Activated T-cell treated with anti-CD3 and anti-CD28 coated beads for 48 hours (primary cell): ENCODE data around the gene FUT6.
"Not testable (repeated sequence)": the region's sequence is repeated elsewhere in the genome, so short reads cannot be mapped to it uniquely, and the experiment has no call there.

Experiments used
- DNase-seq: peaks from one replicate; pipeline ENCODE4 v3.0.0-alpha.2; 2020; ENCODE audit warnings: low read depth

FUT6 gene

GRCh38 chr19:5857203-5858081 lies 17.9 kb upstream of the FUT6 start:
- no peak for DNase-seq

GRCh38 chr19:5855151-5855550 lies 15.6 kb upstream of the FUT6 start:
- not testable (repeated sequence) for DNase-seq

GRCh38 chr19:5854121-5854520 lies 14.6 kb upstream of the FUT6 start:
- not testable (repeated sequence) for DNase-seq

- DNase-seq, result no peak
These were observed 11.8 kb upstream of the FUT6 start, which contains the start of gene FUT3 for GRCh38 chr19:5851302-5851701. TSS of gene FUT3 (minus strand) at chr19:5851449.

- no peak for DNase-seq
These were observed 11.3 kb upstream of the FUT6 start for GRCh38 chr19:5850743-5851293.

GRCh38 chr19:5850189-5850588 lies 10.7 kb upstream of the FUT6 start:
- DNase-seq, result no peak

GRCh38 chr19:5848621-5849020 lies 9.1 kb upstream of the FUT6 start:
- DNase-seq, result not testable (repeated sequence)

- DNase-seq, result not testable (repeated sequence)
These were observed 8.3 kb upstream of the FUT6 start for GRCh38 chr19:5847846-5848245.

GRCh38 chr19:5844456-5845433 lies 5.2 kb upstream of the FUT6 start:
- DNase-seq, result no peak

- DNase-seq, result no peak
These were observed 3.9 kb upstream of the FUT6 start for GRCh38 chr19:5843295-5843927.

- DNase-seq, result not testable (repeated sequence)
These were observed 2.2 kb upstream of the FUT6 start for GRCh38 chr19:5841735-5842111.

GRCh38 chr19:5838353-5839064 lies 993 bp downstream of the FUT6 start:
- DNase-seq, result no peak

GRCh38 chr19:5837761-5838352 lies 1.6 kb downstream of the FUT6 start:
- no peak for DNase-seq

GRCh38 chr19:5832527-5833216 lies 6.8 kb downstream of the FUT6 start:
- no peak for DNase-seq

- no peak for DNase-seq
These were observed 7.4 kb downstream of the FUT6 start for GRCh38 chr19:5832061-5832460.

GRCh38 chr19:5831159-5831558 lies 8.3 kb downstream of the FUT6 start:
- DNase-seq, result no peak

- no peak for DNase-seq
These were observed 9.8 kb downstream of the FUT6 start for GRCh38 chr19:5829567-5830310.

GRCh38 chr19:5828661-5829566 lies 10.6 kb downstream of the FUT6 start:
- DNase-seq, result peak; percentile 37
